ENCODE data around the gene FIG4.

FIG4 gene

GRCh38 chr6:109794201-109794923 is 103.3 kb downstream of the FIG4 start:
- no peak for TF ChIP-seq CTCF (IDR thresholded peaks at IDR 0.05)

GRCh38 chr6:109795994-109796555 is 105.0 kb downstream of the FIG4 start:
- TF ChIP-seq CTCF (IDR thresholded peaks at IDR 0.05), result no peak

GRCh38 chr6:109799129-109799528 is 108.0 kb downstream of the FIG4 start:
- TF ChIP-seq CTCF (IDR thresholded peaks at IDR 0.05), result no peak

- TF ChIP-seq CTCF (IDR thresholded peaks at IDR 0.05), result no peak
Measured at GRCh38 chr6:109799664-109800063, 108.6 kb downstream of the FIG4 start.

- TF ChIP-seq CTCF (IDR thresholded peaks at IDR 0.05), result no peak
Measured at GRCh38 chr6:109800771-109801170, 109.7 kb downstream of the FIG4 start.

GRCh38 chr6:109801794-109802193 is 110.7 kb downstream of the FIG4 start:
- TF ChIP-seq CTCF (IDR thresholded peaks at IDR 0.05), result no peak

- no peak for TF ChIP-seq CTCF (IDR thresholded peaks at IDR 0.05)
Measured at GRCh38 chr6:109804020-109804419, 112.9 kb downstream of the FIG4 start.
